Neuronal stem cell (in vitro differentiated cells): ENCODE measurements around the gene C5.
A peak's percentile ranks its signal among the peaks of the same experiment; 100 is the strongest.

ENCODE experiments used
- DNase-seq: peaks from one replicate; pipeline ENCODE4 v3.0.0-alpha.2; 2013; ENCODE audit warnings: low spot score
- H2AFZ ChIP-seq: one replicate; pipeline ENCODE4 v1.6.1; 2013; ENCODE audit warnings: mild to moderate bottlenecking, low read length, inconsistent platforms
- H2AK5ac ChIP-seq: 2 replicates; pipeline ENCODE4 v1.6.1; 2013; ENCODE audit warnings: low read depth, mild to moderate bottlenecking, inconsistent platforms, low read length, moderate library complexity, mixed read lengths
- H2BK120ac ChIP-seq: 2 replicates; pipeline ENCODE4 v1.6.1; 2013; ENCODE audit warnings: low read depth, mild to moderate bottlenecking, inconsistent platforms, low read length, moderate library complexity, mixed read lengths
- H2BK12ac ChIP-seq: one replicate; pipeline ENCODE4 v1.6.1; 2013; ENCODE audit warnings: low read length, inconsistent platforms
- H2BK15ac ChIP-seq: 2 replicates; pipeline ENCODE4 v1.6.1; 2013; ENCODE audit warnings: mild to moderate bottlenecking, low read length, inconsistent platforms, mixed read lengths
- H2BK5ac ChIP-seq: one replicate; pipeline ENCODE4 v1.6.1; 2013; ENCODE audit warnings: inconsistent platforms, mild to moderate bottlenecking, low read length, moderate library complexity
- H3K14ac ChIP-seq: one replicate; pipeline ENCODE4 v1.6.1; 2013; ENCODE audit warnings: low read length, inconsistent platforms
- H3K18ac ChIP-seq: 2 replicates; pipeline ENCODE4 v1.6.1; 2013; ENCODE audit warnings: low read length, inconsistent platforms
- H3K23ac ChIP-seq: 2 replicates; pipeline ENCODE4 v1.6.1; 2013; ENCODE audit warnings: low read depth, mild to moderate bottlenecking, mixed read lengths, low read length, inconsistent platforms; ENCODE audit not compliant: poor library complexity
- H3K27ac ChIP-seq: replicated peaks from 3 replicates; pipeline ENCODE4 v1.5.1; 2013; ENCODE audit warnings: low read length, inconsistent platforms
- H3K27me3 ChIP-seq, 3 experiments: 2 replicates each; pipeline ENCODE4 v1.6.1; 2013; ENCODE audit warnings: low read length in 3 of 3, mild to moderate bottlenecking in 2 of 3, inconsistent platforms in 1 of 3, low read depth in 1 of 3, mixed read lengths in 1 of 3, moderate library complexity in 1 of 3; ENCODE audit not compliant: control insufficient read depth in 3 of 3, insufficient read depth in 3 of 3
- H3K36me3 ChIP-seq, 2 donors: replicated peaks in 1 of 2; 2 replicates each; pipeline ENCODE4 v1.6.1; 2013; ENCODE audit warnings: low read length in 2 of 2; ENCODE audit not compliant: control insufficient read depth in 2 of 2, insufficient read depth in 2 of 2
- H3K4ac ChIP-seq: 2 replicates; pipeline ENCODE4 v1.6.1; 2013; ENCODE audit warnings: inconsistent platforms, mild to moderate bottlenecking, low read length, moderate library complexity
- H3K4me1 ChIP-seq, 2 donors: 1 replicate in 1 of 2; 2 replicates in 1 of 2; pipeline ENCODE4 v1.6.1; 2013; ENCODE audit warnings: low read length in 2 of 2, low read depth in 1 of 2; ENCODE audit not compliant: control insufficient read depth in 2 of 2, insufficient read depth in 1 of 2
- H3K4me2 ChIP-seq: one replicate; pipeline ENCODE4 v1.6.1; 2013; ENCODE audit warnings: mild to moderate bottlenecking, low read length, inconsistent platforms; ENCODE audit not compliant: insufficient read depth, poor library complexity, severe bottlenecking
- H3K4me3 ChIP-seq, 2 donors: 2 replicates each; pipeline ENCODE4 v1.5.1; 2013; ENCODE audit warnings: low read length in 2 of 2, mild to moderate bottlenecking in 2 of 2, inconsistent platforms in 1 of 2, moderate library complexity in 1 of 2
- H3K79me1 ChIP-seq: one replicate; pipeline ENCODE4 v1.6.1; 2013; ENCODE audit warnings: low read depth, mild to moderate bottlenecking, inconsistent platforms, low read length, moderate library complexity
- H3K9ac ChIP-seq: one replicate; pipeline ENCODE4 v1.6.1; 2013; ENCODE audit warnings: mild to moderate bottlenecking, low read depth, low read length, inconsistent platforms; ENCODE audit not compliant: poor library complexity
- H3K9me3 ChIP-seq, 2 donors: replicated peaks in 1 of 2; 2 replicates each; pipeline versions ENCODE3 to v1.6.1; 2013; ENCODE audit warnings: low read length in 2 of 2, mild to moderate bottlenecking in 2 of 2, inconsistent platforms in 1 of 2, low read depth in 1 of 2, mixed read lengths in 1 of 2, moderate library complexity in 1 of 2; ENCODE audit not compliant: control insufficient read depth in 2 of 2, insufficient read depth in 1 of 2
- H4K8ac ChIP-seq: one replicate; pipeline ENCODE4 v1.6.1; 2013; ENCODE audit warnings: low read depth, mild to moderate bottlenecking, inconsistent platforms, low read length, moderate library complexity
- H4K91ac ChIP-seq: one replicate; pipeline ENCODE4 v1.6.1; 2013; ENCODE audit warnings: low read length, low read depth, mild to moderate bottlenecking, inconsistent platforms; ENCODE audit not compliant: poor library complexity
- WGBS, 2 donors: extraction: QIAGEN DNeasy Blood & Tissue Kit; methylation state at CpG; one replicate each; pipeline ENCODE4 v1.1.7; 2013; ENCODE audit warnings: missing lambda C conversion rate in 2 of 2, mixed read lengths in 1 of 2; ENCODE audit not compliant: insufficient read length in 2 of 2, insufficient replicate concordance in 1 of 2; ENCODE audit errors: extremely low coverage in 2 of 2; 5-methylcytosine and 5-hydroxymethylcytosine counted together

C5 gene

DNA sequence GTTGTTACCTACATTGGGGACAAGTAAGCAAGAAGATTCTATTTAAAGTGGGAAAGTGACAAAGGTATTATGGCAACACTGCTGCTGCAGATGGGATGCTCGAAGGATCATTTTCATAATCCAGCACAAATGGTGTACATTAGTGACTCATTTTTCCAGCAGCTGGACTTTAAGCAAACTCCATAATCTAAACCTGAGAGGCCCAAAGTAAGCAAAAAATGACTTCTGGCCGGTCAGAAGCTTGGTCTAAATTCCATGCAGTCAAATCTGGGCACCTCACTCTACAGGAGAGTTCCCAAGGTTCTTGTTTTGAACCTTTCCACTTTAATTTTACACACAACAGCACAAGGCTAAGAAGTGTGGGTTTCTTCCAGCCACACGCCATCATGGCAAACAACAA, 79.8 kb downstream of the C5 start:
- Histone ChIP-seq H4K91ac (no peak overlapping the region), H2BK120ac (no peak overlapping the region), H3K4me3 (no peak overlapping the region), H2BK12ac (no peak overlapping the region), H2AK5ac (no peak overlapping the region), H3K23ac (no peak overlapping the region), H3K36me3 (no peaks in the 10 kb centered on the region), H3K27me3 (no peaks in the 10 kb centered on the region), H3K4me2 (no peak overlapping the region), H3K27ac (no peak overlapping the region), H4K8ac (no peak overlapping the region), H3K4me1 (peaks cover 6 to 15% of the 10 kb centered on the region in 2 donors), H2BK5ac (no peak overlapping the region), H3K9me3 (no peaks in the 10 kb centered on the region), H3K79me1 (no peaks in the 10 kb centered on the region), H3K14ac (no peak overlapping the region), H2AFZ (no peak overlapping the region), H3K18ac (no peak overlapping the region), H2BK15ac (no peak overlapping the region), H3K4ac (no peak overlapping the region), H3K9ac (no peak overlapping the region)
- DNase-seq = no peak
- no CpG with 5 or more reads among the region's 3 CpGs for WGBS, 2 donors

DNA sequence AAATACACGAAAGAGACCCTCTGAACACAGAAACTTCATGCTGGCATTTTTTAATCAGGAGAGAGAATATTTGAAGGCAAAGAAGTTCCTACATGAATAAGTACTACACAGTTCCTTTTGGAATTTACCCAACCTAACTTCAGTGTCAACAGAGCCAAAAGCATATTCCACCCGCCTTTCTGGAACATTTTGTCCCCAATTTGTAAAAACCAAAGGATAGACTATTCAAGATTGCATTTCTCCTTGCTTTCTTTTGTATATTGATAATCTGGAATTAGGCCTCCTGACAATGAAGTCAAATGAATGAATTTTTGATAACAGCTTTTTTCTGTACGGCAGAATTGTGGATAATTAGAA, 84.1 kb downstream of the C5 start:
- Histone ChIP-seq H2AFZ (no peak overlapping the region), H2BK12ac (no peak overlapping the region), H3K4ac (no peak overlapping the region), H3K14ac (no peak overlapping the region), H4K91ac (no peak overlapping the region), H3K27me3 (no peaks in the 10 kb centered on the region), H3K4me3 (no peak overlapping the region), H2AK5ac (no peak overlapping the region), H2BK15ac (no peak overlapping the region), H2BK120ac (no peak overlapping the region), H3K9me3 (no peaks in the 10 kb centered on the region), H3K18ac (no peak overlapping the region), H3K27ac (peak overlapping the region; percentile 85), H3K4me2 (no peak overlapping the region), H3K79me1 (no peaks in the 10 kb centered on the region), H4K8ac (no peak overlapping the region), H3K36me3 (no peaks in the 10 kb centered on the region), H3K23ac (no peak overlapping the region), H2BK5ac (no peak overlapping the region), H3K9ac (no peak overlapping the region), H3K4me1 (peaks cover 12 to 19% of the 10 kb centered on the region in 2 donors)
- no peak for DNase-seq
- no CpG with 5 or more reads among the region's 3 CpGs for WGBS, 2 donors

GRCh38 chr9:120965344-120966012, 84.6 kb downstream of the C5 start:
- no peak overlapping the region for H3K4me2 ChIP-seq
- H3K9ac ChIP-seq = no peak overlapping the region
- WGBS, 2 donors = no CpG with 5 or more reads among the region's 4 CpGs
- H4K8ac ChIP-seq = no peak overlapping the region
- no peaks in the 10 kb centered on the region for H3K27me3 ChIP-seq
- H3K18ac ChIP-seq = no peak overlapping the region
- no peak overlapping the region for H2BK120ac ChIP-seq
- H3K4me1 ChIP-seq = peaks cover 12 to 19% of the 10 kb centered on the region in 2 donors
- peak overlapping the region; percentile 85 for H3K27ac ChIP-seq
- H2BK5ac ChIP-seq = no peak overlapping the region
- no peaks in the 10 kb centered on the region for H3K36me3 ChIP-seq
- no peaks in the 10 kb centered on the region for H3K9me3 ChIP-seq
- no peaks in the 10 kb centered on the region for H3K79me1 ChIP-seq
- H3K4ac ChIP-seq = no peak overlapping the region
- H2BK15ac ChIP-seq = no peak overlapping the region
- H3K14ac ChIP-seq = no peak overlapping the region
- no peak overlapping the region for H2AK5ac ChIP-seq
- peak; percentile 85 for DNase-seq
- no peak overlapping the region for H3K23ac ChIP-seq
- H2AFZ ChIP-seq = no peak overlapping the region
- no peak overlapping the region for H2BK12ac ChIP-seq
- no peak overlapping the region for H3K4me3 ChIP-seq
- H4K91ac ChIP-seq = no peak overlapping the region

- Histone ChIP-seq H2BK12ac (no peak overlapping the region), H3K9me3 (no peaks in the 10 kb centered on the region), H3K14ac (no peak overlapping the region), H2BK15ac (no peak overlapping the region), H3K4ac (no peak overlapping the region), H3K27ac (no peak overlapping the region), H2AK5ac (no peak overlapping the region), H2BK5ac (no peak overlapping the region), H4K91ac (no peak overlapping the region), H3K79me1 (no peaks in the 10 kb centered on the region), H3K36me3 (no peaks in the 10 kb centered on the region), H4K8ac (no peak overlapping the region), H3K4me3 (no peak overlapping the region), H3K23ac (no peak overlapping the region), H3K4me1 (peaks cover 12 to 19% of the 10 kb centered on the region in 2 donors), H3K4me2 (no peak overlapping the region), H3K9ac (no peak overlapping the region), H3K27me3 (no peaks in the 10 kb centered on the region), H3K18ac (no peak overlapping the region), H2BK120ac (no peak overlapping the region), H2AFZ (no peak overlapping the region)
- WGBS, 2 donors = no CpG with 5 or more reads among the region's 3 CpGs
- DNase-seq = no peak
Observed at GRCh38 chr9:120961936-120962335, 88.1 kb downstream of the C5 start.
